Activated CD8-positive, alpha-beta memory T cell treated with anti-CD3 and anti-CD28 coated beads, Interleukin-2, amount 50 U/mL, for 48 hours (primary cell): ENCODE measurements around the gene NADSYN1.

Source experiments
- DNase-seq: peaks from one replicate; pipeline ENCODE4 v3.0.0-alpha.2; 2020

Gene NADSYN1

GRCh38 chr11:71433648-71434450, 19.2 kb upstream of the NADSYN1 start:
- DNase-seq: no peak

GRCh38 chr11:71434576-71435130, 18.4 kb upstream of the NADSYN1 start:
- DNase-seq: no peak

GRCh38 chr11:71435278-71435951, 17.6 kb upstream of the NADSYN1 start:
- no peak for DNase-seq

- no peak for DNase-seq
Measured at GRCh38 chr11:71436861-71437260, 16.1 kb upstream of the NADSYN1 start.

- DNase-seq: no peak
Measured at GRCh38 chr11:71437399-71437798, 15.6 kb upstream of the NADSYN1 start.

- DNase-seq: no peak
Measured at GRCh38 chr11:71437879-71438278, 15.1 kb upstream of the NADSYN1 start.

- no peak for DNase-seq
Measured at GRCh38 chr11:71438650-71439049, 14.4 kb upstream of the NADSYN1 start.

- no peak for DNase-seq
Measured at GRCh38 chr11:71440021-71440755, 12.8 kb upstream of the NADSYN1 start.

- no peak for DNase-seq
Measured at GRCh38 chr11:71441251-71441650, 11.8 kb upstream of the NADSYN1 start.

- DNase-seq: no peak
Measured at GRCh38 chr11:71442123-71442522, 10.9 kb upstream of the NADSYN1 start.

GRCh38 chr11:71442880-71443279, 10.1 kb upstream of the NADSYN1 start:
- DNase-seq: no peak

- no peak for DNase-seq
Measured at GRCh38 chr11:71443736-71444445, 9.1 kb upstream of the NADSYN1 start.

GRCh38 chr11:71444811-71445210, 8.2 kb upstream of the NADSYN1 start:
- no peak for DNase-seq

GRCh38 chr11:71446150-71446549, 6.9 kb upstream of the NADSYN1 start:
- DNase-seq: no peak

- no peak for DNase-seq
Measured at GRCh38 chr11:71446942-71447688, 5.9 kb upstream of the NADSYN1 start.

- DNase-seq: peak; percentile 70
Measured at GRCh38 chr11:71447791-71448256, 5.2 kb upstream of the NADSYN1 start.

GRCh38 chr11:71448257-71449171, 4.5 kb upstream of the NADSYN1 start, which contains the start of gene DHCR7:
Gene DHCR7 (minus strand): TSS chr11:71448393. CDS start chr11:71444952, 3,441 bp downstream.
- DNase-seq: peak; percentile 98

GRCh38 chr11:71449596-71449995, 3.4 kb upstream of the NADSYN1 start:
- DNase-seq: no peak

GRCh38 chr11:71450507-71450906, 2.5 kb upstream of the NADSYN1 start:
- no peak for DNase-seq

- no peak for DNase-seq
Measured at GRCh38 chr11:71450939-71451338, 2.1 kb upstream of the NADSYN1 start.
